ENCODE data around the gene SMNDC1. TPM values are rescaled to one million over a fixed set of nuclear protein-coding genes. Genes with fewer than 3 reads are reported as not detected.

The SMNDC1 gene
- total RNA-seq, 2 donors from 2014 or later, result 8.0 to 11.0 TPM

DNA sequence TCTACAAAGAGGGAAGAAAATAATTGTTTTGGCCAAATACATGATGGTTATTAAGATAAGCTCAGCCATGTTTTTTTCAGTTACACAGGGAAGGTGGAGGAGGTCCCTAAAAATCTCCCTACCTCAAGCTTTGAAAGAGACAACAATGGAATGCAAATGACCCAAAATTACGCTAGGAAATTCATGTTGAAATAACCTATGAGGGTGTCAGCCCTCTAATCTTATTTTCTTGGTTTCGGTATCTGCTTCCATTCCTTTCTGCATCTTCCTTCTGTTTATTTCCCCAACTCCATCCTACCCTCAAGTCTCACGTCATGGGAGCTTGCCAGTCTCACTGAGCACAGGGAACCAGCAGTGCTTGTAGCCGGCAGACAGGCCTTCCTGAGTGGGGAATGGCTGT, 40.6 kb upstream of the SMNDC1 start:
- Histone ChIP-seq H3K9me3 (no peaks in the 10 kb centered on the region), H3K27me3 (replicated peaks; ENCODE audit: insufficient read depth) (no peaks in the 10 kb centered on the region), H3K4me1 (replicated peaks) (no peaks in the 10 kb centered on the region), H3K27ac (no peak overlapping the region), H3K36me3 (no peaks in the 10 kb centered on the region), H3K4me3 (no peak overlapping the region)
- TF ChIP-seq, protein P1, sequence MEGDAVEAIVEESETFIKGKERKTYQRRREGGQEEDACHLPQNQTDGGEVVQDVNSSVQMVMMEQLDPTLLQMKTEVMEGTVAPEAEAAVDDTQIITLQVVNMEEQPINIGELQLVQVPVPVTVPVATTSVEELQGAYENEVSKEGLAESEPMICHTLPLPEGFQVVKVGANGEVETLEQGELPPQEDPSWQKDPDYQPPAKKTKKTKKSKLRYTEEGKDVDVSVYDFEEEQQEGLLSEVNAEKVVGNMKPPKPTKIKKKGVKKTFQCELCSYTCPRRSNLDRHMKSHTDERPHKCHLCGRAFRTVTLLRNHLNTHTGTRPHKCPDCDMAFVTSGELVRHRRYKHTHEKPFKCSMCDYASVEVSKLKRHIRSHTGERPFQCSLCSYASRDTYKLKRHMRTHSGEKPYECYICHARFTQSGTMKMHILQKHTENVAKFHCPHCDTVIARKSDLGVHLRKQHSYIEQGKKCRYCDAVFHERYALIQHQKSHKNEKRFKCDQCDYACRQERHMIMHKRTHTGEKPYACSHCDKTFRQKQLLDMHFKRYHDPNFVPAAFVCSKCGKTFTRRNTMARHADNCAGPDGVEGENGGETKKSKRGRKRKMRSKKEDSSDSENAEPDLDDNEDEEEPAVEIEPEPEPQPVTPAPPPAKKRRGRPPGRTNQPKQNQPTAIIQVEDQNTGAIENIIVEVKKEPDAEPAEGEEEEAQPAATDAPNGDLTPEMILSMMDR (IDR thresholded peaks at IDR 0.05), result no peak
- TF ChIP-seq POLR2A (IDR thresholded peaks at IDR 0.05) (no peak), POLR2AphosphoS5 (IDR thresholded peaks at IDR 0.05) (no peak)
- no peak for DNase-seq (ENCODE audit: low spot score)
- intact Hi-C loops (cut with DNase I), result no loop called here
- WGBS, result 66% methylated on average over 4 of the region's 4 CpGs

DNA sequence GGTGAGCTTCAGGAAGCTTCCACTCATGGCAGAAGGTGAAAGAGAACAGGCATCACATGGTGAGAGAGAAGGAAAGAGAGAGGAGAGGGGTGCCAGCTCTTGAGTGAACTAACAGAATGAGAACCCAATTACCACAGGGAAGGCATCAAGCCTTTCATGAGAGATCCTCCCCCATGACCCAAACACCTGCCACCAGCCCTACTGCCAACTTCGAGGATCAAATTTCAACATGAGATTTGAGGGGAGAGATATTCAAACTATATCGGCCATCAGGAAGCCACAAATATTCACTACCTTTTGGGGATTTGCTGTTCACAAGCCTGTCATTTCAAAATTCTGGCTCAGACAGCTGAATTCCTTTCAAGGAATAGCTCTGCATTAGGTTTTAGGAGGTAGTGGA, 39.9 kb upstream of the SMNDC1 start:
- intact Hi-C loops (cut with DNase I), result no loop called here
- H3K27me3 ChIP-seq (replicated peaks; ENCODE audit: insufficient read depth), result no peaks in the 10 kb centered on the region

DNA sequence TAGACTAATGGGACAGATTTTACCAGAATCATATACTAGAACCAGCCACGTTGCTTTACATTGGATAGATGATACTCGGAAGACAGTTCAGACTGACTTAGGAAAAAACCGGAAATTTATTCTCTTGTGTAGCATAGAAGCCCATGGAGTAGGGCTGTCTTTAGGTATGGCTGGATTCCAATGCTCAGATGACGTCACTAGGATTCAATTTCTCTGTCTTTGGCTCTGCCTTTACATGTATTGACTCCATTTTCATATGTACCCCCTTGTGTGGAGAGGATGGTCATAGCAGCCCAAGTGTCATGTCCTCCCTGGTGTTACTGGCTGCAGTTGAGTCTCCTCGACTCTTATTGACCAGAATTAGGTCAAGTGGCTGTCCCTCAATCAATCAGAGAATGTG, 39.2 kb upstream of the SMNDC1 start:
- no peaks in the 10 kb centered on the region for H3K36me3 ChIP-seq
- H3K4me3 ChIP-seq, result no peak overlapping the region
- H3K27me3 ChIP-seq (replicated peaks; ENCODE audit: insufficient read depth), result no peaks in the 10 kb centered on the region
- H3K27ac ChIP-seq, result no peak overlapping the region
- TF ChIP-seq POLR2A (IDR thresholded peaks at IDR 0.05) (no peak), POLR2AphosphoS5 (IDR thresholded peaks at IDR 0.05) (no peak)
- TF ChIP-seq, protein P1 (IDR thresholded peaks at IDR 0.05), result no peak
- no peaks in the 10 kb centered on the region for H3K9me3 ChIP-seq
- intact Hi-C loops (cut with DNase I), result no loop called here
- WGBS, result 85% methylated on average over 5 of the region's 5 CpGs
- no peaks in the 10 kb centered on the region for H3K4me1 ChIP-seq (replicated peaks)
- DNase-seq (ENCODE audit: low spot score), result no peak

More for the DNA sequence above, 39.9 kb upstream of the SMNDC1 start:
- no peak overlapping the region for H3K27ac ChIP-seq
- TF ChIP-seq POLR2AphosphoS5 (IDR thresholded peaks at IDR 0.05), result no peak
- TF ChIP-seq, protein P1 (IDR thresholded peaks at IDR 0.05), result no peak
- TF ChIP-seq POLR2A (IDR thresholded peaks at IDR 0.05), result no peak
- no peaks in the 10 kb centered on the region for H3K36me3 ChIP-seq
- DNase-seq (ENCODE audit: low spot score), result no peak
- H3K4me1 ChIP-seq (replicated peaks), result no peaks in the 10 kb centered on the region
- no peak overlapping the region for H3K4me3 ChIP-seq
- H3K9me3 ChIP-seq, result no peaks in the 10 kb centered on the region
- 15% methylated on average over 2 of the region's 2 CpGs for WGBS

DNA sequence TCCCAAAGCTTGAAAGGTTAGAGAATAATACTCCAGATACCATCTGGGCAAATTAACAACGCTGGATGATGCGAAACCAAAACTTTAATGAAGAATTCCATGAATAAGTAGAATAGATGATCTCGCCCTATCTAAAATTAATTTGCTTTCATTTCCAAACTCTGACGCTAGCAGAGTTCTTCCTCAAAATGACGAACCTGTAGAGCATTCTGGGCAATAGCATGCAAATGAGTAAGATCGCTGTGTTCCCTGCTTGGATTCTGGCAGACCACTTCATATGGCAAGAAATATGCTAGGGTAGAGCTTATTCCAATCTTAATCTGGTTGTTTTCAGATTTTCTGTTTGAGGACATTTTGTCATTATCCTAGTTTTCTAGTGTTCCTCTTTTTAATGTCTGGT, 36.1 kb upstream of the SMNDC1 start:
- Histone ChIP-seq H3K27ac (no peak overlapping the region), H3K36me3 (no peaks in the 10 kb centered on the region), H3K4me1 (replicated peaks) (no peaks in the 10 kb centered on the region), H3K9me3 (no peaks in the 10 kb centered on the region), H3K4me3 (no peak overlapping the region), H3K27me3 (replicated peaks; ENCODE audit: insufficient read depth) (no peaks in the 10 kb centered on the region)
- WGBS, result 79% methylated on average over 6 of the region's 6 CpGs
- intact Hi-C loops (cut with DNase I), result no loop called here
- no peak for TF ChIP-seq POLR2A (IDR thresholded peaks at IDR 0.05)
- TF ChIP-seq, protein P1 (IDR thresholded peaks at IDR 0.05), result no peak
- no peak for TF ChIP-seq POLR2AphosphoS5 (IDR thresholded peaks at IDR 0.05)
- no peak for DNase-seq (ENCODE audit: low spot score)

DNA sequence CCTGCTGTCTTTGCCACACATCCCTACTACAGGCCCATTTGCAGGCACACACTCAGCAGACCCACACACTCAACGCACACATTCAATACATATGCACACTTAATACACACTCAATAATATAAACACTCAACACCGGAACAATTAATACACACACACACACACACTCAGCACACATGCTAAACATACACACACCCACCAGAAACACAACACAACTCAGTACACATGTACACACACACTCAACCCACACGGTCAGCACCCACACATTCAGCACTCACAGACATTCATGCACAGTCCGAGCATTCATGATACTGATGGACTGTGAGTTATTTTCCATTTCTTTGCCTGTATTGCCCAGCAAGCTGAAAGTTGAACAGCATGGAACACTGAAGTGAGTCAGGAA, 35.4 kb upstream of the SMNDC1 start:
- TF ChIP-seq POLR2AphosphoS5 (IDR thresholded peaks at IDR 0.05) (no peak), POLR2A (IDR thresholded peaks at IDR 0.05) (no peak)
- TF ChIP-seq, protein P1 (IDR thresholded peaks at IDR 0.05), result no peak
- WGBS, result 96% methylated on average over 4 of the region's 4 CpGs
- Histone ChIP-seq H3K27me3 (replicated peaks; ENCODE audit: insufficient read depth) (no peaks in the 10 kb centered on the region), H3K9me3 (no peaks in the 10 kb centered on the region), H3K4me1 (replicated peaks) (no peaks in the 10 kb centered on the region), H3K27ac (no peak overlapping the region), H3K36me3 (no peaks in the 10 kb centered on the region), H3K4me3 (no peak overlapping the region)
- intact Hi-C loops (cut with DNase I), result no loop called here
- DNase-seq (ENCODE audit: low spot score), result no peak
